HCT116 (cell line): ENCODE results near the gene CERS6. TPM values are rescaled to one million over a fixed set of nuclear protein-coding genes. Genes with fewer than 3 reads are reported as not detected.

Experiments used
- ATAC-seq: fragments of 200-7000 bp; cut with Tn5 transposase; 2 replicates; pipeline ENCODE4 v1.9.1; 2020; ENCODE audit warnings: mild to moderate bottlenecking, moderate library complexity
- BruUV-seq: library from RNA; stranded (reverse); fragments of 400-500 nt; replicated peaks from 2 replicates; lab custom pipeline; 2021; lab: Mats Ljungman, UMichigan
- CTCF ChIA-PET: fragments of 300-600 bp; sonication (Branson Sonifier 250); formaldehyde crosslinking; loops from one replicate; lab custom pipeline; 2021; ENCODE audit warnings: antibody characterized with exemption; lab: Charles Lee
- POLR2A ChIA-PET: fragments of 300-600, 350-600 bp; sonication (Branson Sonifier 250); formaldehyde crosslinking; loops from one replicate; lab custom pipeline; 2021; ENCODE audit warnings: antibody characterized with exemption; lab: Charles Lee
- RAD21 ChIA-PET, 2 experiments: fragments of 300-600 bp; sonication (Branson Sonifier 250); formaldehyde crosslinking; loops; one replicate each; lab custom pipeline; 2023; ENCODE audit warnings: low total read pairs in 2 of 2; ENCODE audit not compliant: uncharacterized antibody in 2 of 2, unreplicated experiment in 2 of 2, low non-redundant PET in 1 of 2; lab: Charles Lee
- DNase-seq: peaks from one replicate; pipeline ENCODE4 v3.0.0-alpha.2; 2010; ENCODE audit warnings: low read depth, low spot score
- H2AFZ ChIP-seq: fragments of 200-600 bp; shearing (Covaris generic), sonication (generic); 2 replicates; pipeline ENCODE4 v1.6.1; 2017; ENCODE audit warnings: low read depth, mixed run types, mixed read lengths, antibody characterized with exemption, low read length; ENCODE audit not compliant: poor library complexity, severe bottlenecking
- H3K27ac ChIP-seq: 2 replicates; pipeline ENCODE4 v1.5.1; 2012; ENCODE audit warnings: low read depth, low read length
- H3K27me3 ChIP-seq: fragments of 200-600 bp; sonication (generic); 2 replicates; pipeline ENCODE4 v1.6.1; 2016; ENCODE audit warnings: mixed run types, low read length, mixed read lengths; ENCODE audit not compliant: insufficient read depth
- H3K36me3 ChIP-seq, 2 experiments: fragments of 200-500 bp in 1 of 2; fragments of 200-600 bp in 1 of 2; sonication (Bioruptor generic) in 1 of 2; sonication (generic) in 1 of 2; 2 replicates each; pipeline versions ENCODE4 v1.5.1 to v1.6.1; 2014 to 2016; ENCODE audit warnings: low read length in 2 of 2, inconsistent platforms in 1 of 2, mixed read lengths in 1 of 2, mixed run types in 1 of 2; ENCODE audit not compliant: insufficient read depth in 2 of 2, control insufficient read depth in 1 of 2
- H3K4me1 ChIP-seq, 2 experiments: fragments of 200-600 bp in 1 of 2; sonication (generic) in 1 of 2; 2 replicates each; pipeline versions ENCODE4 v1.5.1 to v1.6.1; 2012 to 2017; ENCODE audit warnings: low read length in 2 of 2, inconsistent platforms in 1 of 2, mild to moderate bottlenecking in 1 of 2, mixed read lengths in 1 of 2, mixed run types in 1 of 2, moderate library complexity in 1 of 2; ENCODE audit not compliant: insufficient read depth in 2 of 2, control insufficient read depth in 1 of 2
- H3K4me2 ChIP-seq: fragments of 200-600 bp; sonication (generic); 2 replicates; pipeline ENCODE4 v1.6.1; 2017; ENCODE audit warnings: mixed run types, low read length, mixed read lengths
- H3K4me3 ChIP-seq, 2 experiments: fragments of 200-600 bp in 1 of 2; sonication (generic) in 1 of 2; replicated peaks in 1 of 2; 2 replicates each; pipeline ENCODE4 v1.5.1; 2011 to 2016; ENCODE audit warnings: low read length in 2 of 2, control low read depth in 1 of 2, low read depth in 1 of 2, mild to moderate bottlenecking in 1 of 2, mixed read lengths in 1 of 2, mixed run types in 1 of 2
- H3K79me2 ChIP-seq: fragments of 200-600 bp; sonication (generic); 2 replicates; pipeline ENCODE4 v1.6.1; 2017; ENCODE audit warnings: mild to moderate bottlenecking, mixed run types, low read length, moderate library complexity, mixed read lengths; ENCODE audit not compliant: insufficient read depth
- H3K9ac ChIP-seq: fragments of 200-600 bp; sonication (generic); 2 replicates; pipeline ENCODE4 v1.6.1; 2016; ENCODE audit warnings: low read length, mixed read lengths
- H3K9me2 ChIP-seq: fragments of 200-600 bp; sonication (generic), shearing (Covaris generic); 2 replicates; pipeline ENCODE4 v1.6.1; 2017; ENCODE audit warnings: mixed run types, mild to moderate bottlenecking, moderate library complexity; ENCODE audit not compliant: insufficient read depth
- H3K9me3 ChIP-seq, 2 experiments: fragments of 200-500 bp in 1 of 2; fragments of 200-600 bp in 1 of 2; sonication (Bioruptor generic) in 1 of 2; sonication (generic) in 1 of 2; 2 replicates each; pipeline ENCODE4 v1.6.1; 2014 to 2017; ENCODE audit warnings: low read length in 2 of 2, mixed read lengths in 2 of 2, inconsistent platforms in 1 of 2, low read depth in 1 of 2, mild to moderate bottlenecking in 1 of 2, mixed run types in 1 of 2, moderate library complexity in 1 of 2; ENCODE audit not compliant: control insufficient read depth in 1 of 2, insufficient read depth in 1 of 2
- H4K20me1 ChIP-seq: fragments of 200-600 bp; sonication (generic), shearing (Covaris generic); 2 replicates; pipeline ENCODE4 v1.6.1; 2017; ENCODE audit warnings: mixed run types, mild to moderate bottlenecking, moderate library complexity; ENCODE audit not compliant: insufficient read depth
- ATF3 ChIP-seq: IDR thresholded peaks from 2 replicates; pipeline ENCODE4 v1.6.1; 2012
- CTCF ChIP-seq, 3 experiments: fragments of 200-600 bp in 1 of 3; sonication (generic) in 1 of 3; IDR thresholded peaks in 2 of 3; conservative IDR thresholded peaks in 1 of 3; 2 replicates each; pipeline ENCODE4 v1.5.1; 2012 to 2017; ENCODE audit warnings: low read depth in 2 of 3, low read length in 2 of 3, antibody characterized with exemption in 1 of 3, borderline replicate concordance in 1 of 3, control low read depth in 1 of 3, mild to moderate bottlenecking in 1 of 3, mixed read lengths in 1 of 3, mixed run types in 1 of 3, moderate library complexity in 1 of 3; ENCODE audit not compliant: insufficient read depth in 1 of 3
- MAX ChIP-seq: IDR thresholded peaks from 2 replicates; pipeline ENCODE4 v1.6.1; 2012
- RAD21 ChIP-seq: IDR thresholded peaks from 2 replicates; pipeline ENCODE4 v1.6.1; 2012; ENCODE audit warnings: low read depth, mild to moderate bottlenecking
- TCF7L2 ChIP-seq: IDR thresholded peaks from 2 replicates; pipeline ENCODE4 v1.7.0; 2011; ENCODE audit warnings: borderline replicate concordance, inconsistent platforms; ENCODE audit not compliant: insufficient read depth, insufficient read length; ENCODE audit errors: extremely low read depth
- YY1 ChIP-seq: IDR thresholded peaks from 2 replicates; pipeline ENCODE4 v1.6.1; 2011; ENCODE audit warnings: low read length, low read depth, moderate library complexity, mild to moderate bottlenecking; ENCODE audit not compliant: insufficient replicate concordance; ENCODE audit errors: extremely low read depth
- ZBTB33 ChIP-seq: IDR thresholded peaks from 2 replicates; pipeline ENCODE4 v1.6.1; 2011; ENCODE audit warnings: mild to moderate bottlenecking, low read length, moderate library complexity; ENCODE audit not compliant: insufficient replicate concordance; ENCODE audit errors: extremely low read depth
- ZFX ChIP-seq: fragments of 450-650 bp; IDR thresholded peaks from 2 replicates; pipeline ENCODE4 v1.6.1; 2017
- intact Hi-C: fragments of 100-400 bp; cut with micrococcal nuclease; formaldehyde crosslinking; loops from 2 replicates; pipeline ENCODE4 v1.10.0; 2022
- total RNA-seq: library from RNA; stranded (reverse); gene quantifications from one replicate; pipeline ENCODE4 v1.2.1, GENCODE V29; 2021; ENCODE audit not compliant: unreplicated experiment

Gene CERS6
- total RNA-seq, 1 experiment from 2014 or later, result 37.0 TPM

GRCh38 chr2:168678153-168678853, 222.2 kb downstream of the CERS6 start:
- Histone ChIP-seq H3K36me3 (no peaks in the 10 kb centered on the region), H3K4me1 (0 out of 4 replicates have a peak, but pooled peaks cover 4 to 6% of the 10 kb centered on the region in 2 experiments), H3K27ac (no peak overlapping the region), H3K9me2 (no peaks in the 10 kb centered on the region), H2AFZ (no peak overlapping the region), H3K79me2 (no peaks in the 10 kb centered on the region), H3K27me3 (no peaks in the 10 kb centered on the region), H3K4me3 (no peak overlapping the region), H3K9ac (no peak overlapping the region), H3K4me2 (no peak overlapping the region), H3K9me3 (no peaks in the 10 kb centered on the region), H4K20me1 (no peaks in the 10 kb centered on the region)
- ChIA-PET CTCF (no interaction called here), POLR2A (no interaction called here), RAD21 (no interaction called here)
- no peak for ATAC-seq
- DNase-seq, result no peak
- BruUV-seq, result no TSS peak
- intact Hi-C loops, result no loop called here
- no peak for TF ChIP-seq TCF7L2
- no peak for TF ChIP-seq ATF3
- no peak for TF ChIP-seq MAX
- TF ChIP-seq YY1, result no peak
- no peak for TF ChIP-seq RAD21
- no peak for TF ChIP-seq CTCF (IDR thresholded peaks at IDR 0.05 in 2 of 3, conservative IDR thresholded peaks at IDR 0.05 in 1 of 3; ENCODE audit: borderline replicate concordance in 1 of 3, insufficient read depth in 1 of 3, low read depth in 2 of 3, low read length in 2 of 3)
- no peak for TF ChIP-seq ZBTB33
- no peak for TF ChIP-seq ZFX
